ENCODE measurements around the gene BOK. TPM values are rescaled to one million over a fixed set of nuclear protein-coding genes. Genes with fewer than 3 reads are reported as not detected.
"Not testable (repeated sequence)": the region's sequence is repeated elsewhere in the genome, so short reads cannot be mapped to it uniquely, and the experiment has no call there.

BOK gene, protein sequence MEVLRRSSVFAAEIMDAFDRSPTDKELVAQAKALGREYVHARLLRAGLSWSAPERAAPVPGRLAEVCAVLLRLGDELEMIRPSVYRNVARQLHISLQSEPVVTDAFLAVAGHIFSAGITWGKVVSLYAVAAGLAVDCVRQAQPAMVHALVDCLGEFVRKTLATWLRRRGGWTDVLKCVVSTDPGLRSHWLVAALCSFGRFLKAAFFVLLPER
- polyA plus RNA-seq (2013, experiment 1 of 2; ENCODE audit: insufficient read length) = 43.9 TPM
- polyA plus RNA-seq (2013, experiment 2 of 2; ENCODE audit: insufficient read length) = 47.4 TPM

DNA sequence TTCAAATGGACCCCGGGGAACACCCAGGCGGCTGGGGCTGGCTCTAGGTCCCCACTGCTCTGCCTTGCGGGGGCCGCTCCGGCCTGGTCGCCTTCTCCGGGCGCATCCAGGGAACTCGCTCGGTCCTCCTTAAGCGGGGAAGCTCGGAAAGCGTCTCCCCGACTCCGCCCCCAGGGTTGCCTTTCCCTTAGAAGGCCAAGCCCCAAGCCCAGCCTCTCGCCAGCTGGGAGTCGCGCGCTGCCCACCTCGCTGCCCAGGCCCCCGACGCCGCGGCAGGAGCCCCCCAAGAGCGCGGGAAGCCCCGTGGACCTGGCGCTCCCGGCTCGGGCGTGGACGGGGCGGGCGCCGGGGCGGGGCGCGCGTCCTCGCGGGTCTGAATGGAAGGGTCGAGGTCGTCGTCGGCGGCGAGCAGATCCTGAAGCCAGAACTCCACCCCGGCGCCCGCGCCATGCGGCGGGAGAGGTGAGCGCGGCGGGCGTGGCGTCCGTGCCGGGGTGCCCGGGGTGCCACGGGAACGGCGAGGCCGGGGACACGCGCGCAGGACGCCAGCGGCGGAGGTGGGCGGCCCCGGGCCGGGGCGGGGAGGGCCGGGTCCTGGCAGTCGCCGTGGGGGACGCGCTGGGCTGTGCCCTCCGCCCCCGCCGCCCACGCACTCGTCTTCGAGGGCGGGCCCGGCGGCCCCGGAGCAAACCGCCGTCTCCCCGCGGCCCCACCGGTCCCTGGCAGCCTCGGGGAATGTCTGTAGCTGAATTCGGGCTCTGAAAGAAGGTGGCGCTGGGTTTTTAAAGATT lies at the start of gene BOK:
TSS of gene BOK (plus strand) at position 214 of the 791 bp plus-strand sequence. CDS start 739 bp downstream, outside the sequence.
- DNase-seq = peak; percentile 75

GRCh38 chr2:241509155-241509784 lies 49.3 kb upstream of the BOK start:
- DNase-seq = no peak

- DNase-seq = no peak
Measured at GRCh38 chr2:241511091-241511741, 47.3 kb upstream of the BOK start.

GRCh38 chr2:241514553-241514952 lies 44.0 kb upstream of the BOK start:
- no peak for DNase-seq

- DNase-seq = no peak
Measured at GRCh38 chr2:241514986-241515737, 43.4 kb upstream of the BOK start.

DNA sequence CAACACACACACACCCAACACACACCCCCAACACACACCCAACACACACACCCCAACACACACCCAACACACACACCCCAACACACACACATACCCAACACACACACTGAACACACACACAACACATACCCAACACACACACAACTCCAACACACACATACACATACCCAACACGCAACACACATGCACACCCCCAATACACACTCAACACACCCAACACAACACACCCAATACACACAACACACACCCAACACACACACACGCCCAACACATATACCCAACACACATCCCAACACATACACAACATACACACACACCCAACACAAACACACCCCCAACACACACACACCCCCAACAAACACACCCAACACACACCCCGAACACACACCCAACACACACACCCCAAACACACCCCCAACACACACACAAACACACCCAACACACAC lies 42.0 kb upstream of the BOK start:
- DNase-seq = no peak

DNA sequence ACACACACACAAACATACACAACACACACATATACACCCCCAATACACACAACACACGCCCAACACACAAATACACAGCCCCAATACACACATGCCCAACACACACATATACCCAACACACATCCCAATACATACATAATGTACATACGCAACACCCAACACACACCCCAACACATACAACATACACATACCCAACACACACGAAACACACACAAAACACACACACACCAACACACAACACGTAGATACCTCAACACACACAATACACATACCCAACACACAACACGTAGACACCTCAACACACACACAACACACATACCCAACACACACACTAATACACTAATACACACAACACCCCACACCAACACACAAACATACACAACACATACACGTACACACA lies 41.2 kb upstream of the BOK start:
- DNase-seq = no peak

- no peak for DNase-seq
Measured at GRCh38 chr2:241519669-241520068, 38.9 kb upstream of the BOK start.

GRCh38 chr2:241522477-241522876 lies 36.1 kb upstream of the BOK start:
- DNase-seq = no peak

DNA sequence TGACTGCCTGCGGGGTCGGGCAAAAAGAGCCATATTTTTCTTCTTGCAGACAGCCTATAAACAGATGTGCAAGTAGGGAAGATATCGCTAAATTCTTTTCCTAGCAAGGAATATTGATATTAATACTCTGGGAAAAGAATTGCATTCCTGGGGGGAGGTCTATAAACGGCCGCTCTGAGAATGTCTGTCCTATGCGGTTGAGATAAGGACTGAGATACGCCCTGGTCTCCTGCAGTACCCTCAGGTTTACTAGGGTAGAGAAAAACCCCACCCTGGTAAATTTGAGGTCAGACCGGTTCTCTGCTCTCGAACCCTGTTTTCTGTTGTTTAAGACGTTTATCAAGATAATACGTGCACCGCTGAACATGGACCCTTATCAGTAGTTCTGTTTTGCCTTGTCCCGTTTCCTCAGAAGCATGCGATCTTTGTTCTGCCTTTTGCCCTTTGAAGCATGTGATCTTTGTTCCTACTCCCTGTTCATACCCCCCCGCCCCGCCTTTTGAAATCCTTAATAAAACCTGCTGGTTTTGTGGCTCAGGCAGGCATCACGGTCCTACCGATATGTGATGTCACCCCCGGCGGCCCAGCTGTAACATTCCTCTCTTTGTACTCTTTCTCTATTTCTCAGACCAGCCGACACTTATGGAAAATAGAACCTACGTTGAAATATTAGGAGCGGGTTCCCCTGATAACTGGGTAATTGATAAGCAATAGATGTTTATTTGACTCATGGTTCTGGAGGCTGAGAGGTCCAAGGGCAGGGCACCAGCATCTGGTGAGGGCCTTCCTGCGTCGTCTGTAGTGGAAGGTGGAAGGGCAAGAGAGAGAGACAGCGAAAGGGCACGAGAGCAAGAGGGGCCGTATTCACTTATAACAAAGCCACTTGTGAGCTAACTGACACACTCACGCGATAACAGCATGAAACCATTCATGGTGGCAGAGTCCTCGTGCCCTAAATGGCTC lies 32.4 kb upstream of the BOK start:
- not testable (repeated sequence) for DNase-seq

- DNase-seq = no peak
Measured at GRCh38 chr2:241530571-241530970, 28.0 kb upstream of the BOK start.

- DNase-seq = no peak
Measured at GRCh38 chr2:241531161-241531722, 27.3 kb upstream of the BOK start.

DNA sequence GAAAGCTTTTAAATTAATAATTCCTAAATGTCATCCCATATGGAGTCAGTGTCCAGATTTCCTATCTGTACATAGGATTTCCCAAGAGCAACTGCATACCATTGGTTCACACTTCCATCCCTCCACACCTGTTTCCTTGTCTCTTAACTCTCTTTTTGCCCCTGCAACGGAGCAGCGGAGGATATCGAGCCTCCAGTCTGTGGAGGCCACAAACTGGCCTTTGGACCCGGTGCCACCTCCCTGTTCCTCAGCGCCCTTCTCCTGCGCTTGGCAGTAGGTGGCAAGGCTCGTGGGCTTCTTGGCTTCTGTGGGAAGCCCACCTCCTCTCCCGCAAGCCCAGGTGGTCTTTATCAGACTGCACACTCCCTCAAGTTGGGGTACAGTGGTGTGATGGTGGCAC lies 26.4 kb upstream of the BOK start:
- no peak for DNase-seq

- no peak for DNase-seq
Measured at GRCh38 chr2:241532733-241533601, 25.6 kb upstream of the BOK start.

DNA sequence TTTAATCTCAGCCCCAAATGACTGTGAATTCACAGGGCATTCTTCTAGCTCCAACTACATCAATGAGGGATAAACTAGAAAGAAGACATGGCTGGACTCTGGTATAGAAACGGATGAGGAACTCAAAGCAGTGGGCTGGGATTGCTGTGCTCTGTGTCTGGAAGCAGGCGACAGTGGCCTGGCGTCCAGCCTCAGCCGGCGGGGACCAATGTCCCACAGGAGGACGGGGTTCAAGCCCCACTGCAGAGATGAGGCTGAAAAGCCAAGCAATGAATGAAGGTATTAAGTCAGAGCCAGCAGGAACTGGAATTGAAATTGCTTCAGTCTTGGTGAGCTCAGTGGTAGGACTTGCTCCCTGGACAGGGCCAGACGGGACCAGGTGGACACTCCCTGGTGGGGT lies 24.3 kb upstream of the BOK start:
- DNase-seq = no peak

GRCh38 chr2:241534701-241535375 lies 23.7 kb upstream of the BOK start:
- no peak for DNase-seq

GRCh38 chr2:241535871-241536655 lies 22.5 kb upstream of the BOK start:
- DNase-seq = no peak
